SHP77 (cell line): Measurements from ENCODE around the gene RHBDD3.
A peak's percentile ranks its signal among the peaks of the same experiment; 100 is the strongest.

Experiments
- DNase-seq, 2 experiments: peaks; one replicate each; lab custom pipeline; 2025; lab: John Stamatoyannopoulos, UW

The RHBDD3 gene

GRCh38 chr22:29267858-29268510 is at the start of gene RHBDD3, which contains the start of gene EWSR1:
RHBDD3 (minus strand) TSS chr22:29267981; CDS start chr22:29265626, 2,355 bp downstream.
EWSR1 (plus strand) TSS chr22:29268268; CDS start chr22:29268337, 69 bp downstream.
- DNase-seq, result peak; percentile 88 to 92

GRCh38 chr22:29316141-29316828 is 48.5 kb upstream of the RHBDD3 start:
- no peak for DNase-seq

GRCh38 chr22:29315286-29316140 is 47.7 kb upstream of the RHBDD3 start, which contains the start of gene RASL10A:
RASL10A (minus strand) TSS chr22:29315697; CDS start chr22:29315246, 451 bp downstream.
- no peak for DNase-seq

- no peak for DNase-seq
Measured at GRCh38 chr22:29314537-29315285, 46.9 kb upstream of the RHBDD3 start.

DNA sequence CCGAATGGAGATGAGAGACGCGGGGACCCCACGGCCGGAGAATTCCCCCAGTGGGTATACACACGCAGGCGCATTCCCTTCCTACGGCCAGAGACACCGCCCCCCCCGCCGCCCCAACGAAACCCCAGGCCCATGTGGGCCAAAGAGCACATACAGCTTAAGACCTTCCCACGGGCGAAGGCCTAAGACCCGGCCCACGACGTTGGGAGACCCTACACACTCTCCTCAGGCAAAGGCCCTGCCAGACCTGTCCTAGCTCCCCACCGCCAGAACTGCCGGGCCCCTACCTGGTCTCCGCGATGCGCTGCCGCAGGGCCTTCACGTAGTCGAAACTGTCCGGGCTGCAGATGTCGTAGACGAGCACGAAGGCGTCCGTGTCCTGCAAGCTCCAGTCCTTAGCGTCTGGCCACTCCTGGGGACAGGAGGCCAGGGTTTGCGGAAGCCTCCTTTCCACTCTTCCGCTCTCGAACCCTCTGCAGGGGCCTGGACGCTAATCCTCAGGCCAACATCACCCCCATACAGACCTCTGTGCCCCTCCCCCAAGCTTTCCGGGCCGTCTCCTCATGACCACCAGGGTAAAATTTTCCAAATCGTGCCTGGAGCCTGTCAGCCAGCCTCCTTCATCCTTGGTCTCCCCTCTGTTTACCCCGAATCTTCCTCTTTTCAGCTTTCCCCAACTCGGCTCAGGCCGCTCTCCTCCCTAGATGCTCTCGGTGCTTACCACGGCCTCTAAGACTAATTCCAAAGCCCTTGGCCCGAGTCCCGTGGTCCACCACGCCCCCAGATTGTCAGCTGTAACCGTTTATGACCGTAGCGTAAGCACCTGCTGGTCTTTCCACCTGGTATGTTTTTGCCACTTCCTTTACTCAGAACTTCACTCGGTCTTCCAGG is 46.0 kb upstream of the RHBDD3 start:
- no peak for DNase-seq

GRCh38 chr22:29313126-29313575 is 45.4 kb upstream of the RHBDD3 start:
- no peak for DNase-seq

DNA sequence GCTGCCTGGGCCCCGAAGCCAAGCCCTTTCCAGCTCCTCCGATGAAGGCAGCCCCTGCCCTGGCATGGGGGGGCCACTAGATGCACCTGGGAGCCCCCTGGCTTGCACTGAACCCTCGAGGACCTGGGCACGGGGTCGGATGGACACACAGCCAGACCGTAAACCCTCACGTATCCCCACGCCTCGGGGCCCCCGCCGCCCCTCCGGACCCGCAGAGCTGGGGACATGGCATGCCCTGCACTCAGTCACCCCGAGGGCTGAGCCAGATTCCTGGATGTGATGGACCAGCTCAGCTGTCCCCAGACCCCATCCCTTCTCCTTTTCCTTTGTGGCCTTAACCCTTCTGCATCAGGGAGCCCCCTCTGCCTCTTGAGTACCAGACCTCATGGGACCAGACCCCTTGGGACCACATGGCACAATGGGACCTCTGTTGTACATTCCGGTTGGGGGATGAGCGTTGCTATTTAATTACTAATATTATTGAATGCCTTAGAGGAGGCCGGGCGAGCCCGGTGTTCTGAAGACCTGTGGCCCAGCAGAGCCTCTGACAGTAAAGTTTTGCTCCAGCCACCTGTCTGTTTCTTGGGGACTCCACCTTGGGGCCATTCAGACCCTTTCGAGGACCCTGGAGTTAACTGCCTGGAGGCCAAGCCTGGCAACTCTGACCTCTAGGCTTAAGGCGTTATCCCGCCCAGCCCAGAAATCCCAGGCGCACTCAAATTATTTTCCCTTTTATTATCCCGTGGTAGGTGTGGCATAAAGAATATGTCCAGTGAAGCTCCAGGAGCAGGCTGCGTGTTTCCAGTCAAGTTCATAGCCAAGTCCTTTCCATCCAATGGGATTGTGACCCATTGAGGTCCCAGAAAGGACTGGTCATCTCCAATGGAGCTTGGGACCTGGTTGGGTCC is 44.7 kb upstream of the RHBDD3 start:
- no peak for DNase-seq

DNA sequence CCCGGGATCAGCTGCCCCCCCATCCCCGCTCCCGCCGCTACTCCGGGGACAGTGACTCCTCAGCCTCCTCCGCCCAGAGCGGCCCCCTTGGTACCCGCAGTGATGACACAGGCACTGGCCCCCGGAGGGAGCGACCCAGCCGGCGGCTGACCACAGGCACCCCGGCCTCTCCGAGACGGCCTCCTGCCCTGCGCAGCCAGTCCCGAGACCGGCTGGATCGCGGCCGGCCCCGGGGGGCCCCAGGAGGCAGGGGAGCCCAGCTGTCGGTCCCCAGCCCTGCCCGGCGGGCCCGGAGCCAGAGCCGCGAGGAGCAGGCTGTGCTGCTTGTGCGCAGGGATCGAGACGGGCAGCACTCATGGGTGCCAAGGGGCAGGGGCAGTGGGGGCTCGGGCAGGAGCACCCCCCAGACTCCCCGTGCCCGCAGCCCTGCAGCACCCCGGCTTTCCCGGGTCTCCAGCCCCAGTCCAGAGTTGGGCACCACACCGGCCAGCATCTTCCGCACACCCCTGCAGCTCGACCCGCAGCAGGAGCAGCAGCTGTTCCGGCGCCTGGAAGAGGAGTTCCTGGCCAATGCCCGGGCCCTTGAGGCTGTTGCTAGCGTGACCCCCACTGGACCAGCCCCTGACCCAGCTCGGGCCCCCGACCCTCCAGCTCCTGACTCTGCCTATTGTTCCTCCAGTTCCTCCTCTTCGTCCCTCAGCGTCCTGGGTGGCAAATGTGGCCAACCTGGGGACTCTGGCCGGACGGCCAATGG is 43.9 kb upstream of the RHBDD3 start:
- no peak for DNase-seq

DNA sequence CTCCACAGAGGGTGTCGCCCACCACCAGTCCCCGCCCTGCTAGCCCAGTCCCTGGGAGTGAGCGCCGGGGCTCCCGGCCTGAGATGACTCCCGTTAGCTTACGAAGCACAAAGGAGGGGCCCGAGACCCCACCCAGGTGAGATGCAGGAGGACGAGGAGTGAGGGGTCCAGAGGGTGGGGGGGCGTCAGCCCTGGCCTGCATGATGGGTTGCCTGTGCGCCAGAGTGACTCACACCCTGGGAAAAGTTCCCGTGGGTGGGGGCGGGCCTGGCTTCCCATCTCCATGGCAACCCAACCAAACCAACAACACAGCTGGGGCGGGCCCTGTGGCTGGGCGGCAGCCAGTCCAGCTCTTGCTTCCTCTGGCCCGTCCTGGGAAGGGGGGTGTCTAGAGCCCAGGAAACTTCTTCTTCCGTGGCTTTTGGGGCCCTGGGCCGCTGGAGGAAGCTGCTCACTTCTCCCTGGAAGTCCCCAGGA is 43.1 kb upstream of the RHBDD3 start:
- DNase-seq, result peak; percentile 27 to 41

- DNase-seq, result no peak
Measured at GRCh38 chr22:29310065-29310862, 42.5 kb upstream of the RHBDD3 start.

DNA sequence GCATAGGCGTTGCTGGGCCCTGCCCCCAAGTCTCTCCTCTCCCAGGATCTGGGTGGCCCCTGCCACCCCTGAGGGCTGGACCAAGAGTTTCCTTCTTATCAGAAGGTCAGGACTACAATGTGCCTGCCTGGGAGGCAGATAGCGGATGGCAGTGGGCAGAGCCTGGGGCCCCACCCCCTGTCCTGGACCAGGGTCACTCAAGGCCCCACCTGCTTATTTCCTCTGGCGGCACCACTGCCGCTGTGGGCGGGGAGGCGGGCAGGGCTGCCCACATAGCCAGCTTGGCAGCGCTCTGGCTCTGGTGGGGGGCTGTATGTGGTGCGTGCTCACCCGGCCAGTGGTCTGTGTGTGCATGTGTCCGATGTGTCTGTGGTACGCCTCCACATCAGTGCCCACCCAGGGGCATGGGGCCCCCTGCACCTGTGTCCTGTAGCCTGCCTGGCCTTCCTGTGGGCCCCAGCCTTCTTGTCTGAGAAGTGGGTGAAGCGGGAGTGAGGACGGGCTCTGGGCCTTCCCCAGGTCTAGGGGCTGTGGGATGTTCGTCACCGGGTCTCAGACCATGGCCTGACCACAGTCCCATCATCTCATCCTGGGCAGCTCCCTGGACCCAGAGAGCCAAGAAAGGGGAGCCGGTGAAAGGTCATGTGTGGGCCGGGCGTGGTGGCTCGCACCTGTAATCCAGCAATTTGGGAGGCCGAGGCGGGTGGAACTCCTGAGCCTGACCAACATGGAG is 41.7 kb upstream of the RHBDD3 start:
- DNase-seq, result no peak

DNA sequence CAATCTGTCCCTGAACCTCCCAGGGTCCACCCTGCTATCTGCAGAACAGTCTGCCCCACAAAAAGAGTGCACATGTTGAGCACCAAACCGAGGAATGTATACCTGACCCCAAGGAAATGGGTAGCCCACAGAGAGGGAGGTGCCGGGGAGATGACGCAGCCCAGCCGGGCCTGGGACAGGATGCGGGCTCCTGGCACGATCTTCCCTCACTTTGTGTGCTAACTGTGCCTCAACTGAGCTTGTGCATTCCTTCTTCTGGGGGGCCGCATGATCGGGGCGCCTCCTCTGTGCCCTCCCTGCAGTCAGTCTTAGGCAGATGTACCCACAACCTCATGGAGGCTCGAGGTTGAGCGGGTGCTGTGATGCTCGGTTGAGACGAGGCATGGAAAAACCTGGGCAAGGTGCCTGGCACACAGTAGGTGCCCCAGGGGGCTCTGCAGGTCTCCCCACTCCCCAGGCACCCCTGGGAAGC is 41.0 kb upstream of the RHBDD3 start:
- no peak for DNase-seq

DNA sequence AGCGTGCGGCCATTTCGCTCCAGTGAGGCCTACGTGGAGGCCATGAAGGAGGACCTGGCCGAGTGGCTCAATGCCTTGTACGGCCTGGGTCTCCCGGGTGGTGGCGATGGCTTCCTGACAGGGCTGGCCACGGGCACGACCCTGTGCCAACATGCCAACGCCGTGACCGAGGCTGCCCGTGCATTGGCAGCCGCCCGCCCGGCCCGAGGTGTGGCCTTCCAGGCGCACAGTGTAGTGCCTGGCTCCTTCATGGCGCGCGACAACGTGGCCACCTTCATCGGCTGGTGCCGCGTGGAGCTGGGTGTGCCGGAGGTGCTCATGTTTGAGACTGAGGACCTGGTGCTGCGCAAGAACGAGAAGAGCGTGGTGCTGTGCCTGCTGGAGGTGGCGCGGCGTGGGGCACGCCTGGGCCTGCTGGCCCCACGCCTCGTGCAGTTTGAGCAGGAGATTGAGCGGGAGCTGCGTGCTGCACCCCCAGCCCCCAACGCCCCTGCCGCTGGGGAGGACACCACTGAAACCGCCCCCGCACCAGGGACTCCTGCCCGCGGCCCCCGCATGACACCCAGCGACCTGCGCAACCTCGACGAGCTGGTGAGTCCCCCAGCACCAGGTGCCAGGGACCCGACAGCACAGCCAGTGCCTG is 40.5 kb upstream of the RHBDD3 start:
- no peak for DNase-seq

GRCh38 chr22:29307596-29308147 is 39.9 kb upstream of the RHBDD3 start:
- DNase-seq, result no peak

DNA sequence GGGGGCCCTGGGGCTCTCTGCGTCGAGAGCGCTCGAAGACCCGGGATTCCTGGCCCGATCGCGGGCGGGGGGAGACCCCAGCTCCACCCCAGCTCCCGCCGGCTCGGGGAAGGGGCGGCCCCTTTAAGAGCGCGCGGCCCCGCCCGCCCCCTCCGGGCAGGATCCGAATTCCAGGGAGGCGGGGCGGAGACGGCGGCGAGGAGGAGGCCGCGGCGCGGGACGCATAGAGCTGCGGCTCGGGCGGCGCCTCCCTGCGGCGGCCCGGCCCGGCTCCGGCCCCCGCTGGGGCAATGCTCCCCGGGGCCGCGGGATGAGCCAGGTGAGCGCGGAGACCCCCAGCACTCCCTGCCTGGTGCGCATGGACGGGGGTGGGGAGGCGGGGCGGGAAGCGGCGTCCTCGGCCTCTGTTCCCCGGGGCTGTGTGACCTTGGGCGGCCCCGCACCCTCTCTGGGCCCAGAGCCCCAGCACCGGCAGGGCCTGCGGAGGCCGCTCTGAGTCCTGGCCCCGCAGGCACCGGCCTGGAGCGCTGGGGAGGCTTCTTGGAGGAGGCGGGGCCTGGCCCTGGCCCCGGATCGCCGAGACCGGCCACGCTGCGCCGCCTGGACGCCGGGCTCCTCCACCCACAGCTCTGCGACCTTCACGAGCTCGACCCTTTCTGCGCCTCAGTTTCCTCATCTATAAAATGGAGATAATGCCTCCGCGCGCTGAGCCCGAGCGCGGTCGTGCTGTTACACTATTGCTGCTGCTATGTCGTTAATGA is 39.2 kb upstream of the RHBDD3 start:
- peak; percentile 38 to 58 for DNase-seq
